HepG2 (cell line): ENCODE measurements around the gene CTIF. TPM values are rescaled to one million over a fixed set of nuclear protein-coding genes. Genes with fewer than 3 reads are reported as not detected.

Experiments used
- ATAC-seq: fragments of 200-7000 bp; cut with Tn5 transposase; 3 replicates; pipeline ENCODE4 v1.9.1; 2020; ENCODE audit warnings: mild to moderate bottlenecking, moderate library complexity
- BruUV-seq: library from RNA; stranded (reverse); fragments of 400-500 nt; replicated peaks from 2 replicates; lab custom pipeline; 2021; lab: Mats Ljungman, UMichigan
- CTCF ChIA-PET: fragments of 300-600 bp; formaldehyde crosslinking; extraction: SDS; loops from one replicate; lab custom pipeline; 2021; ENCODE audit warnings: low total read pairs, inconsistent platforms, low intra/inter-chr PET ratio; lab: Yijun Ruan, JAX
- POLR2A ChIA-PET: fragments of 350-600 bp; sonication (Branson Sonifier 250); formaldehyde crosslinking; loops from one replicate; lab custom pipeline; 2020; ENCODE audit warnings: antibody characterized with exemption, inconsistent platforms; lab: Yijun Ruan, JAX
- DNase-seq: peaks from one replicate; pipeline ENCODE4 v3.0.0-alpha.2; 2015; ENCODE audit warnings: low spot score
- FAIRE-seq: peaks from 3 replicates; lab custom pipeline; 2011; peaks lifted over from hg19 to GRCh38; lab: Jason Lieb, UNC
- H2AFZ ChIP-seq: one replicate; pipeline ENCODE4 v1.6.1; 2011; ENCODE audit warnings: low read length, inconsistent platforms
- H3K27ac ChIP-seq: fragments of 300-600 bp; 3 replicates; pipeline ENCODE4 v1.8.0; 2011; ENCODE audit warnings: mixed run types, mild to moderate bottlenecking, mixed read lengths, low read length, inconsistent platforms; ENCODE audit not compliant: insufficient read depth; ENCODE audit errors: extremely low read length
- H3K27me3 ChIP-seq, 2 experiments: fragments of 200-600 bp in 1 of 2; 2 replicates in 1 of 2; 3 replicates in 1 of 2; pipeline versions ENCODE4 v1.6.0 to v1.8.0; 2011; ENCODE audit warnings: low read length in 2 of 2, mild to moderate bottlenecking in 2 of 2, moderate library complexity in 2 of 2, inconsistent platforms in 1 of 2; ENCODE audit not compliant: insufficient read depth in 2 of 2, control insufficient read depth in 1 of 2
- H3K36me3 ChIP-seq, 2 experiments: fragments of 200-600 bp in 1 of 2; replicated peaks in 1 of 2; 2 replicates in 1 of 2; 3 replicates in 1 of 2; pipeline versions ENCODE4 v1.5.1 to v1.8.0; 2011; ENCODE audit warnings: low read length in 2 of 2, inconsistent platforms in 1 of 2; ENCODE audit not compliant: insufficient read depth in 2 of 2, control insufficient read depth in 1 of 2
- H3K4me1 ChIP-seq: 2 replicates; pipeline ENCODE4 v1.5.1; 2012; ENCODE audit warnings: low read length, inconsistent platforms; ENCODE audit not compliant: insufficient read depth
- H3K4me2 ChIP-seq: 2 replicates; pipeline ENCODE4 v1.6.0; 2011; ENCODE audit warnings: low read depth, low read length, inconsistent platforms
- H3K4me3 ChIP-seq, 3 experiments: fragments of 200-600 bp in 1 of 3; sonication (generic), shearing (Covaris generic) in 1 of 3; replicated peaks in 1 of 3; 2 replicates each; pipeline ENCODE4 v1.5.1; 2011 to 2016; ENCODE audit warnings: low read length in 3 of 3, inconsistent platforms in 2 of 3, low read depth in 2 of 3, mild to moderate bottlenecking in 2 of 3, control low read depth in 1 of 3, mixed read lengths in 1 of 3; ENCODE audit not compliant: insufficient read depth in 1 of 3
- H3K79me2 ChIP-seq: one replicate; pipeline ENCODE4 v1.6.1; 2011; ENCODE audit warnings: low read length, inconsistent platforms; ENCODE audit not compliant: insufficient read depth
- H3K9ac ChIP-seq: 2 replicates; pipeline ENCODE4 v1.6.0; 2011; ENCODE audit warnings: mild to moderate bottlenecking, low read depth, low read length, inconsistent platforms; ENCODE audit not compliant: insufficient read depth
- H3K9me3 ChIP-seq: 2 replicates; pipeline ENCODE4 v1.5.1; 2012; ENCODE audit warnings: mild to moderate bottlenecking, low read length
- H4K20me1 ChIP-seq: 2 replicates; pipeline ENCODE4 v1.6.0; 2011; ENCODE audit warnings: inconsistent platforms, mild to moderate bottlenecking, low read length, moderate library complexity; ENCODE audit not compliant: insufficient read depth
- BCL6 ChIP-seq: IDR thresholded peaks from 2 replicates; pipeline ENCODE4 v1.6.1; 2016; ENCODE audit warnings: missing genetic modification reagents, missing compliant biosample characterization
- CCDC6 ChIP-seq: sonication (generic); formaldehyde crosslinking; IDR thresholded peaks from 2 replicates; pipeline ENCODE4 v1.8.1; 2022; ENCODE audit warnings: mild to moderate bottlenecking, missing genetic modification reagents, moderate library complexity
- HNRNPK ChIP-seq: fragments of 200-400 bp; formaldehyde crosslinking; IDR thresholded peaks from 2 replicates; pipeline ENCODE4 v1.6.1; 2018; ENCODE audit warnings: low read length, low read depth, moderate library complexity, mild to moderate bottlenecking; ENCODE audit not compliant: poor library complexity, severe bottlenecking
- IKZF1 ChIP-seq: fragments of 450-650 bp; IDR thresholded peaks from 2 replicates; pipeline ENCODE4 v1.7.1; 2016
- MYC ChIP-seq: sonication (generic); formaldehyde crosslinking; IDR thresholded peaks from 2 replicates; pipeline ENCODE4 v1.9.0; 2021; ENCODE audit warnings: missing genetic modification reagents, borderline replicate concordance
- SNAPC2 ChIP-seq: sonication (generic); formaldehyde crosslinking; IDR thresholded peaks from 2 replicates; pipeline ENCODE4 v1.8.1; 2022; ENCODE audit warnings: mild to moderate bottlenecking, missing genetic modification reagents
- U2AF1 ChIP-seq: fragments of 200-400 bp; formaldehyde crosslinking; optimal IDR thresholded peaks from 2 replicates; pipeline ENCODE3; 2017; ENCODE audit warnings: mild to moderate bottlenecking, low read depth, low read length
- ZKSCAN5 ChIP-seq: sonication (generic); formaldehyde crosslinking; IDR thresholded peaks from 2 replicates; pipeline ENCODE4 v1.5.1; 2020; ENCODE audit warnings: mild to moderate bottlenecking, missing genetic modification reagents
- ZNF879 ChIP-seq: sonication (generic); formaldehyde crosslinking; IDR thresholded peaks from 2 replicates; pipeline ENCODE4 v1.8.1; 2023; ENCODE audit warnings: missing genetic modification reagents
- ZSCAN22 ChIP-seq: sonication (generic); formaldehyde crosslinking; IDR thresholded peaks from 2 replicates; pipeline ENCODE4 v1.4.0; 2020; ENCODE audit warnings: mild to moderate bottlenecking, missing genetic modification reagents
- WGBS: methylation state at CpG from one replicate; pipeline ENCODE4 v1.1.6; 2017; ENCODE audit warnings: low lambda C conversion rate; 5-methylcytosine and 5-hydroxymethylcytosine counted together
- in situ Hi-C: cut with HindIII; loops from 2 replicates; pipeline ENCODE4 v1.10.0; 2017; ENCODE audit warnings: low pct_unique_long_range_greater_than_20kb; ENCODE audit not compliant: extremely low pct_ligation_motif_present
- intact Hi-C: fragments of 100-400 bp; cut with micrococcal nuclease; formaldehyde crosslinking; loops from one replicate; pipeline ENCODE4 v1.10.0; 2022; ENCODE audit not compliant: unreplicated experiment
- polyA plus RNA-seq, 8 experiments: library from polyadenylated mRNA; depleted of rRNA in 3 of 8; stranded (reverse) in 7 of 8; unstranded in 1 of 8; fragments of >200 nt; fragmentation: Illumina TruSeq in 4 of 8; extraction: Trizol in 4 of 8; gene quantifications; 2 replicates each; pipeline versions ENCODE4 v1.2.1 to v1.2.3, GENCODE V29; 2011 to 2016; ENCODE audit warnings: low read depth in 4 of 8, missing spikeins in 1 of 8, mixed read lengths in 1 of 8; ENCODE audit not compliant: insufficient read depth in 1 of 8
- total RNA-seq, 5 experiments: library from RNA; depleted of rRNA; stranded (reverse); fragments of >200 nt; fragmentation: Illumina TruSeq; extraction: Trizol; gene quantifications; 2 replicates each; pipeline ENCODE4 v1.2.3, GENCODE V29; 2016; ENCODE audit warnings: low read depth in 1 of 5
- TF ChIP-seq, protein P1 (sequence below): sonication (generic); formaldehyde crosslinking; IDR thresholded peaks from 2 replicates; pipeline ENCODE4 v1.5.0; 2020; ENCODE audit warnings: missing genetic modification reagents, mild to moderate bottlenecking, borderline replicate concordance
- TF ChIP-seq, protein P2 (sequence below): sonication (generic); formaldehyde crosslinking; conservative IDR thresholded peaks from 2 replicates; pipeline ENCODE4 v1.8.0; 2022; ENCODE audit warnings: low read depth, missing genetic modification reagents

The CTIF gene
- total and polyA plus RNA-seq, 2 of the 13 experiments (the other 11 are each of a cell fraction or from before 2014, with no cell fraction given): 18.2 to 28.0 TPM

DNA sequence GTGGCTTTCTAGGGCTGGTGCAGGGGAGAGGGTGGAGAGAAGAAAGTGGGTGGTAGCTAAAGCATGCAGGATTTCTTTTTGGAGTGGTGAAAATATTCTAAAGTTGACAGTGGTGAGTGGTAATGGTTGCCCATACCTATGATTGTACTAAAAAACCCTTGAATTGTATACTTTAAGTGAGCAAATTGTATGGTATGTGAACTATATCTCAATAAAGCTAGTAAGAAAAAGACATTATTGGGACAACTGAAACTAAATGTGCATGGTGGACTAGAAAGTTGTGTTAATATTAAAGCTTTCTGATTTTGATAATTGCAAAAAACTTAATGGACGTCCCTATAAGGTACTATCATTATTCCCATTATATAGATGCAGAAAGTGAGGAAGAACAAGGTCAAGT is 361.6 kb downstream of the CTIF start (continued):
- TF ChIP-seq, protein P1, sequence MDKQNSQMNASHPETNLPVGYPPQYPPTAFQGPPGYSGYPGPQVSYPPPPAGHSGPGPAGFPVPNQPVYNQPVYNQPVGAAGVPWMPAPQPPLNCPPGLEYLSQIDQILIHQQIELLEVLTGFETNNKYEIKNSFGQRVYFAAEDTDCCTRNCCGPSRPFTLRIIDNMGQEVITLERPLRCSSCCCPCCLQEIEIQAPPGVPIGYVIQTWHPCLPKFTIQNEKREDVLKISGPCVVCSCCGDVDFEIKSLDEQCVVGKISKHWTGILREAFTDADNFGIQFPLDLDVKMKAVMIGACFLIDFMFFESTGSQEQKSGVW (CRISPR knock-in tag): no peak
- TF ChIP-seq ZSCAN22 (CRISPR knock-in tag): no peak
- TF ChIP-seq, all 625 proteins: peak for 0

DNA sequence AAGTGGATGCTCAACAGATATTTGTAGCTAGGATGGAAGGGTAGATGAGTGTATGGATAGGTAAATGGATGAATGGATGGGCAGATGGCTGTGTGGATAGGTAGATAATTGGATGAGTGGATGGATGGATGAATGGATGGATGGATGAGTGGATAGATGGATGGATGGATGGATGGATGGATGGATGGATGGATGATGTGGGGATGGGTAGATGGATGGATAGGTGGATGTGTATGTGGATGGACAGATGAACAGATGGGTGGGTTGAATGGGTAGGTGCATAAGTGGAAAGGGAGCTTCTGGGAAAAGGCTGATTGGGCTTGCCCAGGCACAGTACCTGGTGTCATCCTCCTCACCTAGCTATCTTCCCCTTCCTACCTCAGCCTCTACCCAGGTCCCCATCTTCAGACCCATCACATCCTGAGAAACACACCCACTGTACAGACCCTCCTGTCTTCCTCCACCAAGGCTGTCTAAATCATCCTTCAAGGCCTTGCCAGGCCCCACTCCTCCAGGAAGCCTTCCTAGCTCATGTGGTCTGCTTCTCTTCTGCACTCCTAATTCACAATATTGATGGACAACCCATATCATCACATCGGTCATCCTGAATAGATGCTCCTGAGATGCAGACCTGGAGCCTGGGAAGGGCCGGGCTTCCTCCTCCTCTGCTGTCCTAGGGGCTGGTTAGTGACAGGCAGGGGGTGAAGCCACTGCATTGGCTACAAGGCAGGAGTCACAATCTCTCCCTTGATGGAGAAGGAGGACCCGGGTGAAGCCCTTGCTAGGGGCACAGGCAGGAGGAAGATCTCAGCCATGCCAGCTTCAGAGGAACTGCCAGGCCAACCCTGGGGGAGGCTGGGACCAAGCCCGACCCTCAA is 362.6 kb downstream of the CTIF start:
- CTCF ChIA-PET: no interaction called here
- Histone ChIP-seq H3K4me3 (peak overlapping the region in 1 of 3 experiments; percentile 73; a peak in 1 of 6 replicates), H3K79me2 (peaks cover 4% of the 10 kb centered on the region), H3K4me2 (peak overlapping the region; percentile 94), H3K36me3 (no peaks in the 10 kb centered on the region), H3K4me1 (peaks cover 53% of the 10 kb centered on the region), H4K20me1 (no peaks in the 10 kb centered on the region), H3K9ac (0 out of 2 replicates have a peak overlapping the region, but pooled peaks have one; percentile 87), H3K27me3 (no peaks in the 10 kb centered on the region), H3K27ac (no peak overlapping the region), H3K9me3 (no peaks in the 10 kb centered on the region), H2AFZ (no peak overlapping the region)
- WGBS: 26% methylated on average over 4 of the region's 4 CpGs
- ATAC-seq: no peak
- DNase-seq: no peak
- in situ Hi-C loops (loop anchor here (5.0 kb wide), 1 partner anchor 224 kb away; no protein-coding TSS in a partner anchor), intact Hi-C loops (loop anchor here (1.0 kb wide), 1 partner anchor 29 kb away; no protein-coding TSS in a partner anchor)
- POLR2A ChIA-PET: interaction anchor here (0.9 to 3.4 kb wide), 11 partner anchors 9 to 326 kb away, joined by 3 to 36 read pairs (median 4); no protein-coding TSS in a partner anchor
- FAIRE-seq: no peak
- no peak for TF ChIP-seq MYC (CRISPR knock-in tag)
- TF ChIP-seq ZKSCAN5 (CRISPR knock-in tag): peak; percentile 43; the same call in 1 of the 2 replicates
- peak; percentile 5 for TF ChIP-seq U2AF1
- TF ChIP-seq, protein P2, sequence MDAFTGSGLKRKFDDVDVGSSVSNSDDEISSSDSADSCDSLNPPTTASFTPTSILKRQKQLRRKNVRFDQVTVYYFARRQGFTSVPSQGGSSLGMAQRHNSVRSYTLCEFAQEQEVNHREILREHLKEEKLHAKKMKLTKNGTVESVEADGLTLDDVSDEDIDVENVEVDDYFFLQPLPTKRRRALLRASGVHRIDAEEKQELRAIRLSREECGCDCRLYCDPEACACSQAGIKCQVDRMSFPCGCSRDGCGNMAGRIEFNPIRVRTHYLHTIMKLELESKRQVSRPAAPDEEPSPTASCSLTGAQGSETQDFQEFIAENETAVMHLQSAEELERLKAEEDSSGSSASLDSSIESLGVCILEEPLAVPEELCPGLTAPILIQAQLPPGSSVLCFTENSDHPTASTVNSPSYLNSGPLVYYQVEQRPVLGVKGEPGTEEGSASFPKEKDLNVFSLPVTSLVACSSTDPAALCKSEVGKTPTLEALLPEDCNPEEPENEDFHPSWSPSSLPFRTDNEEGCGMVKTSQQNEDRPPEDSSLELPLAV: no peak
- peak; percentile 49 for TF ChIP-seq HNRNPK
- TF ChIP-seq SNAPC2 (CRISPR knock-in tag): 0 out of 2 replicates have a peak, but pooled peaks have one; percentile 12
- TF ChIP-seq ZNF879 (CRISPR knock-in tag): no peak
- TF ChIP-seq CCDC6: 0 out of 2 replicates have a peak, but pooled peaks have one; percentile 1
- TF ChIP-seq BCL6 (CRISPR knock-in tag): no peak
- 0 out of 2 replicates have a peak, but pooled peaks have one; percentile 43 for TF ChIP-seq IKZF1
- BruUV-seq: no TSS peak
